ENCODE results near the gene OTUD1. TPM values are rescaled to one million over a fixed set of nuclear protein-coding genes. Genes with fewer than 3 reads are reported as not detected.
A peak's percentile ranks its signal among the peaks of the same experiment; 100 is the strongest.

OTUD1 gene
- total RNA-seq, 2 experiments from 2014 or later: 23.4 to 23.9 TPM

DNA sequence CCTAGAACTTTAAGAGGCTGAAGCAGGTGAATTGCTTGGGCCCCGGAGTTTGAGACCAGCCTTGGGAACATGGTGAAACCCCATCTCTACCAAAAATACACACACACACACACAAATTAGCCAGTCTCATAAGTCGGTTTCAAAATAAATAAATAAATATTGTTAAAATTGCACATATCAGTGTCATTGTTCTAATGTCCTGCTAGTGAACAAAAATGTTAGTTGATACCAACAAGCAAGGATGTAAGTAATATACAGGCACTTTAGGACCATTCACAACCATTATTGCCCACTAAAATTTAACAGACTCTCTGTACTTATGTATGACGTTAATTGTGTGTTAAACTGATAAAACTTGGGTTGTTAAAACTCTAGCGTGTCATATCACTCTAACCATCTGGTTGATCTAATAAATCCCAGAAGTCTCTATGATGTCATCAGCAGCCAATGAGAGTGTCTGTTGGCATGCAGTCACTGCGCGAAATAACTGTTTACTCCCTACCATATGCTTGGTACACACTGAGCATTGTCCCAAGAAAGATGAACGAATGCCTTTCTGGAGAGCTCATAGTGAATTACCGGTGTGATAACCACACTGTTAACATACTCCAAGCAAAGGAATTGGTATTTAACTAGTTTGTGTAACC lies 30.4 kb upstream of the OTUD1 start:
- CTCF ChIA-PET: no interaction called here
- no peak overlapping the region for H3K4me3 Mint-ChIP-seq

DNA sequence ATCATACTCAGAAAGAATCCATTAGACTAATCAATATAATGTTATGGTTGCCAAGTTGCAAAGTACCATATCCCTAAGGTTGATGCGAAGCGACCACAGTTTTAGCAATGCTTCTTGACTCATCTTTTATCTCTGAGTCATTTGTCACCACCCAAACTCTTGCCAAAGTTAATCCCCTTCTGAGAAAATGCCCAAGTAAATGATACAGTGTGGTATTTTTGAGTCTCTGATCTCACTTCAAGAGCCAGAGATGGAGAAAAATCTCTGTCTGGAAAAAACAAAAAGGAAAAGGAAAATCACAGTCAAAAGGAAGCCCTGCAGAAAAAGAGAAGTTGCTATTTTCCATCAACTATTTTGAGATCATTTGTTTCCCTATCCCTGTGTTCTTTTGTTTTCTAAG lies 26.7 kb upstream of the OTUD1 start:
- DNase-seq: peak; percentile 19
- ChIA-PET CTCF (interaction anchor here (1.6 kb wide), 1 partner anchor 97 kb away, joined by 4 read pairs; no protein-coding TSS in a partner anchor), POLR2A (no interaction called here)
- peak overlapping the region; percentile 34 for H3K27ac Mint-ChIP-seq
- H3K4me1 Mint-ChIP-seq: peaks cover 24% of the 10 kb centered on the region
- no peaks in the 10 kb centered on the region for H3K9me3 Mint-ChIP-seq
- H3K27me3 Mint-ChIP-seq: peaks cover 3% of the 10 kb centered on the region
- no peaks in the 10 kb centered on the region for H3K36me3 Mint-ChIP-seq (ENCODE audit: low read depth)
- H3K4me3 Mint-ChIP-seq: no peak overlapping the region

More for the DNA sequence above, 30.4 kb upstream of the OTUD1 start:
- H3K27me3 Mint-ChIP-seq: no peaks in the 10 kb centered on the region
- H3K4me1 Mint-ChIP-seq: peaks cover 14% of the 10 kb centered on the region
- no peaks in the 10 kb centered on the region for H3K36me3 Mint-ChIP-seq (ENCODE audit: low read depth)
- H3K27ac Mint-ChIP-seq: no peak overlapping the region
- POLR2A ChIA-PET: no interaction called here
- DNase-seq: no peak
- no peaks in the 10 kb centered on the region for H3K9me3 Mint-ChIP-seq

DNA sequence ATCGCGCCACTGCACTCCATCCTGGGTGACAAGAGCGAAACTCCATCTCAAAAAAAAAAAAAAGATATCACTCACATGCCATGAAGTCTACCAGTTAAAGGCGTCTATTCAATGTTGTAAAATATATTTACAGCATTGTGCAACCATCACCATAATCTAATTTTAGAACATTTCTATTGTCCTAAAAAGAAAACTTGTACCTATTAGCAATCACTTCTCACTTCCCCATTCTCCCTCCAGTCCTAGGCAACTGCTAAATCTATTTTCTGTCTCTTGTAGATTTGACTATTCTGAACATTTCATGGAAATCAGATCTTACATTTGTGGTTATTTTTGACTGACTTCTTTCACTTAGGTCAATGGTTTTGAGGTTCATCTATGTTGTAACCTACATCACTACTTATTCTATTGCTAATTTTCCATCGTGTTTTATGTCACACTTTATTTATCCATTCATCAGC lies 25.2 kb upstream of the OTUD1 start:
- no peaks in the 10 kb centered on the region for H3K9me3 Mint-ChIP-seq
- ChIA-PET CTCF (interaction anchor here (1.6 kb wide), 2 partner anchors 46 to 99 kb away, joined by 3 to 4 read pairs; no protein-coding TSS in a partner anchor), POLR2A (no interaction called here)
- DNase-seq: no peak
- peaks cover 3% of the 10 kb centered on the region for H3K27me3 Mint-ChIP-seq
- no peak overlapping the region for H3K27ac Mint-ChIP-seq
- no peaks in the 10 kb centered on the region for H3K36me3 Mint-ChIP-seq (ENCODE audit: low read depth)
- peaks cover 24% of the 10 kb centered on the region for H3K4me1 Mint-ChIP-seq
- no peak overlapping the region for H3K4me3 Mint-ChIP-seq

DNA sequence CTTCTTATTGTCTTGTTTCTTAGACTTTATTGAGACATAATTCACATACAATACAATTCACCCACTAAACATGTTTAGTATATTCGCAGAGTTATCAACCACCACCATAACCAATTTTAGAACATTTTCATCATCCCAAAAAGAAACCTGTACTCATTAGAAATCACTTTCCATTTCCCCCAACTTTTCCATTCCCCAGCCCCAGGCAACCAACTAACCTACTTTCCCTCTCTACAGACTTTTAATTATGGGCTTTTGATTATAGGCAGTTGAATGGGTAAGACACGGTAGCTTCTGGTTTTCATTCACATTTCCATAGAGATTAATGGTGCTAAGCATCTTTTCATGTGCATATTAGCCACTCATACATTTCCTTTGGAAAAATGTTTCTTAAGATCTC lies 24.2 kb upstream of the OTUD1 start:
- Mint-ChIP-seq H3K27me3 (peaks cover 3% of the 10 kb centered on the region), H3K9me3 (no peaks in the 10 kb centered on the region), H3K4me1 (peaks cover 24% of the 10 kb centered on the region), H3K36me3 (ENCODE audit: low read depth) (no peaks in the 10 kb centered on the region), H3K27ac (no peak overlapping the region), H3K4me3 (no peak overlapping the region)
- ChIA-PET CTCF (interaction anchor here (1.6 kb wide), 1 partner anchor 47 kb away, joined by 3 read pairs; no protein-coding TSS in a partner anchor), POLR2A (no interaction called here)
- no peak for DNase-seq

DNA sequence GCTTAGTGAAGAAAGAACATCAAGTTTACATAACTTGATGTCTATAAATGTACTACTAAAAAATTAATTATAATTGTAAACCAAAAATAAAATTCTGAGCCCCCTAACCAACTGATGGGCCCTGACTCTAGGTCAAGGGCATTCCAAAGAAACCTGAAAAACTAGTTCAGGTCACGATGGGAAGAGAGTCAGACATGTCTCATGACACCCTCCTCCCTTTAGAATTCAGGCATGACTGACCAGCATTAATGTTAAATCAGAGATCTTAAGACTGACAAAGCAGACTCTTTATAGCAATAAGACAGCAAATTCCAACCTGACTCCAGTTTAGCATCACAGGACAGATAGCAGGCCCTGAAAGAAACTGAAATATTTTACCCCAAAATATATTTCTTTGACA lies 21.6 kb upstream of the OTUD1 start:
- Mint-ChIP-seq H3K4me1 (peaks cover 19% of the 10 kb centered on the region), H3K9me3 (no peaks in the 10 kb centered on the region), H3K27ac (no peak overlapping the region), H3K4me3 (no peak overlapping the region), H3K36me3 (ENCODE audit: low read depth) (no peaks in the 10 kb centered on the region), H3K27me3 (peaks cover 5% of the 10 kb centered on the region)
- POLR2A ChIA-PET: no interaction called here
- CTCF ChIA-PET: no interaction called here
- DNase-seq: no peak

DNA sequence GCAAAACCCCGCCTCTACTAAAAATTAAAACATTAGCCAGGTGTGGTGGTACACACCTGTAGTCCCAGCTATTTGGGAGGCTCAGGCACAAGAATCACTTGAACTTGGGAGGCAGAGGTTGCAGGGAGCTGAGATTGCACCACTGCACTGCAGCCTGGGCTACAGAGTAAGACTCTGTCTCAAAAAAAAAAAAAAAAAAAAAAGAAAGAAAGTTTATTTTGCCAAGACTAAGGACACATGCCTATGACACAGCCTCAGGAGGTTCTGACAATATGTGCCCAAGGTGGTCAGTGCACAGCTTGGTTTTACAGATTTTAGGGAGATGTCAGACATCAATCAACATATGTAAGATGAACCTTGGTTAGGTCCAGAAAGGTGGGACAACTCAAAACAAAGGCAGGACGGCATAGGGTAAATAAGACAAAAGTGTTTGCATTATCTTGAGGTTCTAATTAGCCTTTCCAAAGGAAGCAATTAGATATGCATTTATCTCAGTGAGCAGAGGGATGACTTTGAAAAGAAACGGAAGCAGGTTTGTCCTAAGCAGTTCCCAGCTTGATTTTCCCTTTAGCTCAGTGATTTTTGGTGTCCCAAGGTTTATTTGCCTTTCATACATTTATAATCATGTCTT lies 20.7 kb upstream of the OTUD1 start:
- peaks cover 11% of the 10 kb centered on the region for H3K4me1 Mint-ChIP-seq
- ChIA-PET POLR2A (no interaction called here), CTCF (no interaction called here)
- H3K27me3 Mint-ChIP-seq: peaks cover 5% of the 10 kb centered on the region
- no peaks in the 10 kb centered on the region for H3K9me3 Mint-ChIP-seq
- DNase-seq: no peak
- no peaks in the 10 kb centered on the region for H3K36me3 Mint-ChIP-seq (ENCODE audit: low read depth)
- no peak overlapping the region for H3K4me3 Mint-ChIP-seq
- no peak overlapping the region for H3K27ac Mint-ChIP-seq

DNA sequence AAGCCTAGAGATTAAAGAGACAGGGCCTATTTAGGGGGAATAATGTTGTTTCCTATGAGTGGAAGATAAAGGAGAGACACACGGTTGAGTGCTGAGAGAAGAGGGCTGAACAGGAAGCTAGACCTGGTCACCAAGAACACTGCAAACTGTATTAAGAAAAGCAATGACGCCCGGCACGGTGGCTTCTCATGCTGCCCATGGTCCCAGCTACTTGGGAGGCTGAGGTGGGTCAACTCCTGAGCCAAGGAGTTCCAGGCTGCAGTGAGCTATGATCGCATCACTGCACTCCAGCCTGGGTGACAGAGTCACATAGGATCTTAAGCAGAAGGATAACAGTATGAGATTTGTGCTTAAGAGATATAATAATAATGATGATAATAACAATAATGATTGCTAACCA lies 19.7 kb upstream of the OTUD1 start:
- ChIA-PET CTCF (no interaction called here), POLR2A (no interaction called here)
- no peak overlapping the region for H3K27ac Mint-ChIP-seq
- peaks cover 4% of the 10 kb centered on the region for H3K4me1 Mint-ChIP-seq
- DNase-seq: no peak
- no peaks in the 10 kb centered on the region for H3K36me3 Mint-ChIP-seq (ENCODE audit: low read depth)
- peaks cover 5% of the 10 kb centered on the region for H3K27me3 Mint-ChIP-seq
- H3K4me3 Mint-ChIP-seq: no peak overlapping the region
- no peaks in the 10 kb centered on the region for H3K9me3 Mint-ChIP-seq

DNA sequence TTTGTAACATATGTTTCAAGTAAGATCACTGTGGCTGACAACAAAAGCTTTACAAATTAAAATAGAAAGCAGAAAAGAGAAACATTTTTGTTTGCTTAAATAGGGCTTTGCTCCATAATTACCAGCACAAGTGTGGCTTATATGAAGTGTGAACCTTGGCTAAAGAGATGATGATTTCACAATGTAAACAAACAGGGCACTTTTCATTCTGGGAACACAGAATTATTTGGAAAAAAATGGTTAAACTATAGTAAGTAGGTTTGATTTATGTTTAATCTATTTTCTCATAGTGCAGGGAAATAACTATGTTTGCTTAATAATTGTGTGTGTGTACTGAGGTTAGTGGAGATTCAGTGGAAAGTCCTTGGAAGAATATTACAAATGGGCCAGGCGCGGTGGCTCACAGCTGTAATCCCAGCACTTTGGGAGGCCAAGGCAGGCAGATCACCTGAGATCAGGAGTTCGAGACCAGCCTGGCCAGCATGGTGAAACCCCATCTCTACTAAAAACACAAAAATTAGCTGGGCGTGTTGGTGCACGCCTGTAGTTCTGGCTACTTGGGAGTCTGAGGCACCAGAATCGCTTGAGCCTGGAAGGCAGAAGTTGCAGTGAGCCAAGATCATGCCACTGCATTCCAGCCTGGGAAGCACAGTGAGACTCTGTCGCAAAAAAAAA lies 19.1 kb upstream of the OTUD1 start:
- CTCF ChIA-PET: interaction anchor here (0.6 to 1.2 kb wide), 3 partner anchors 17 to 105 kb away, joined by 3 to 6 read pairs (median 3); no protein-coding TSS in a partner anchor
- H3K36me3 Mint-ChIP-seq (ENCODE audit: low read depth): no peaks in the 10 kb centered on the region
- H3K4me1 Mint-ChIP-seq: no peaks in the 10 kb centered on the region
- no peaks in the 10 kb centered on the region for H3K9me3 Mint-ChIP-seq
- POLR2A ChIA-PET: no interaction called here
- H3K27me3 Mint-ChIP-seq: peaks cover 1% of the 10 kb centered on the region
- H3K27ac Mint-ChIP-seq: no peak overlapping the region
- H3K4me3 Mint-ChIP-seq: no peak overlapping the region
- no peak for DNase-seq

- ChIA-PET POLR2A (no interaction called here), CTCF (no interaction called here)
- H3K4me1 Mint-ChIP-seq: no peaks in the 10 kb centered on the region
- no peak for DNase-seq
- no peaks in the 10 kb centered on the region for H3K36me3 Mint-ChIP-seq (ENCODE audit: low read depth)
- no peak overlapping the region for H3K27ac Mint-ChIP-seq
- no peak overlapping the region for H3K4me3 Mint-ChIP-seq
- H3K9me3 Mint-ChIP-seq: no peaks in the 10 kb centered on the region
- H3K27me3 Mint-ChIP-seq: peaks cover 1% of the 10 kb centered on the region
Observed at GRCh38 chr10:23421397-23421796, 17.5 kb upstream of the OTUD1 start.

- peaks cover 1% of the 10 kb centered on the region for H3K27me3 Mint-ChIP-seq
- no peak for DNase-seq
- no peaks in the 10 kb centered on the region for H3K36me3 Mint-ChIP-seq (ENCODE audit: low read depth)
- POLR2A ChIA-PET: no interaction called here
- no peak overlapping the region for H3K4me3 Mint-ChIP-seq
- no peak overlapping the region for H3K27ac Mint-ChIP-seq
- no peaks in the 10 kb centered on the region for H3K4me1 Mint-ChIP-seq
- H3K9me3 Mint-ChIP-seq: no peaks in the 10 kb centered on the region
- CTCF ChIA-PET: no interaction called here
Observed at GRCh38 chr10:23422003-23422411, 16.9 kb upstream of the OTUD1 start.

- no peak for DNase-seq
- no peaks in the 10 kb centered on the region for H3K36me3 Mint-ChIP-seq (ENCODE audit: low read depth)
- CTCF ChIA-PET: no interaction called here
- peaks cover 10% of the 10 kb centered on the region for H3K4me1 Mint-ChIP-seq
- H3K4me3 Mint-ChIP-seq: no peak overlapping the region
- no peaks in the 10 kb centered on the region for H3K9me3 Mint-ChIP-seq
- POLR2A ChIA-PET: interaction anchor here (0.7 kb wide), 1 partner anchor 11 kb away, joined by 3 read pairs; no protein-coding TSS in a partner anchor
- H3K27ac Mint-ChIP-seq: no peak overlapping the region
- no peaks in the 10 kb centered on the region for H3K27me3 Mint-ChIP-seq
Observed at GRCh38 chr10:23432166-23432565, 6.7 kb upstream of the OTUD1 start.

DNA sequence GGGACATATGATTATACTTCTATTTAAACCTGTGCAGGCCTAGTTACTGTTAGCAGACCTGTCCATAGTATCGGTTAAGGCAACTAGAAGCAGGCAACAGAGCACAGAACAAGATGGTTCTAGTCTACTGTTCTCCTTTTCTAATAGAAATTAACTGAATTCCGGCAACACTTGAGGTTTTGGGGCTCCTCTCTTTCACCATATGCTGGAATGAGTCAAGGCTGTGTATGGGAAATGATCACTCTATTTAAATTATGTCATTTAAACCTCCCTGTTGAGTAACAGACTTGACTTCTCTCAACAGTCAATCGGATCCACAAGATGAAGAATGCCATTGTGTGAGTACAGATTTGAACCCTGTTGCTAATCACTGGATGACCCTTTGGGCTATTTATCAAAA lies 6.2 kb upstream of the OTUD1 start:
- Mint-ChIP-seq H3K9me3 (no peaks in the 10 kb centered on the region), H3K36me3 (ENCODE audit: low read depth) (no peaks in the 10 kb centered on the region), H3K27me3 (no peaks in the 10 kb centered on the region), H3K4me1 (peaks cover 10% of the 10 kb centered on the region), H3K27ac (no peak overlapping the region), H3K4me3 (no peak overlapping the region)
- ChIA-PET CTCF (no interaction called here), POLR2A (interaction anchor here (0.7 kb wide), 1 partner anchor 10 kb away, joined by 3 read pairs; no protein-coding TSS in a partner anchor)
- DNase-seq: no peak

- Mint-ChIP-seq H3K4me3 (no peak overlapping the region), H3K27me3 (no peaks in the 10 kb centered on the region), H3K4me1 (peaks cover 16% of the 10 kb centered on the region), H3K9me3 (no peaks in the 10 kb centered on the region), H3K27ac (no peak overlapping the region), H3K36me3 (ENCODE audit: low read depth) (no peaks in the 10 kb centered on the region)
- ChIA-PET POLR2A (no interaction called here), CTCF (no interaction called here)
- DNase-seq: no peak
Observed at GRCh38 chr10:23433701-23434100, 5.2 kb upstream of the OTUD1 start.
